GM12878 (cell line): Measurements from ENCODE around the gene ZDHHC19. TPM values are rescaled to one million over a fixed set of nuclear protein-coding genes. Genes with fewer than 3 reads are reported as not detected.

Experiments used
- ATAC-seq: fragments of 200-7000 bp; cut with Tn5 transposase; 3 replicates; pipeline ENCODE4 v1.9.1; 2020; ENCODE audit warnings: mild to moderate bottlenecking, moderate library complexity
- BruUV-seq: library from RNA; stranded (reverse); fragments of 400-500 nt; replicated peaks from 2 replicates; lab custom pipeline; 2021; lab: Mats Ljungman, UMichigan
- CTCF ChIA-PET: fragments of 300-600 bp; sonication (Branson Sonifier 250); formaldehyde crosslinking; extraction: SDS; loops from one replicate; lab custom pipeline; 2021; ENCODE audit warnings: inconsistent platforms; lab: Yijun Ruan, JAX
- POLR2A ChIA-PET: fragments of 350-600 bp; formaldehyde crosslinking; extraction: SDS; loops from one replicate; lab custom pipeline; 2021; ENCODE audit warnings: inconsistent platforms; lab: Charles Lee
- RAD21 ChIA-PET: fragments of 300-600 bp; sonication (Branson Sonifier 250); formaldehyde crosslinking; loops from one replicate; lab custom pipeline; 2023; ENCODE audit warnings: antibody characterized with exemption; ENCODE audit not compliant: unreplicated experiment; lab: Charles Lee
- SMC1A ChIA-PET: fragments of 300-600 bp; sonication (Branson Sonifier 250); formaldehyde crosslinking; loops from one replicate; lab custom pipeline; 2023; ENCODE audit not compliant: unreplicated experiment, uncharacterized antibody; lab: Charles Lee
- DNase-seq: peaks from one replicate; pipeline ENCODE4 v3.0.0-alpha.2; 2011; ENCODE audit warnings: low read depth, low spot score
- FAIRE-seq: peaks from 3 replicates; lab custom pipeline; 2011; peaks lifted over from hg19 to GRCh38; lab: Jason Lieb, UNC
- H2AFZ ChIP-seq: 2 replicates; pipeline ENCODE4 v1.6.0; 2011; ENCODE audit warnings: low read depth, low read length, control low read depth; ENCODE audit not compliant: control insufficient read depth
- H3K27ac ChIP-seq: 2 replicates; pipeline ENCODE4 v1.5.1; 2011; ENCODE audit warnings: control low read depth; ENCODE audit not compliant: control insufficient read depth, insufficient read depth
- H3K27me3 ChIP-seq, 2 experiments: replicated peaks in 1 of 2; 2 replicates each; pipeline versions ENCODE4 v1.6.0 to v1.6.1; 2011; ENCODE audit warnings: low read length in 1 of 2; ENCODE audit not compliant: control insufficient read depth in 2 of 2, insufficient read depth in 2 of 2
- H3K36me3 ChIP-seq, 2 experiments: 2 replicates each; pipeline ENCODE4 v1.5.1; 2011; ENCODE audit warnings: low read length in 1 of 2; ENCODE audit not compliant: control insufficient read depth in 2 of 2, insufficient read depth in 2 of 2
- H3K4me1 ChIP-seq: 2 replicates; pipeline ENCODE4 v1.6.1; 2011; ENCODE audit warnings: mild to moderate bottlenecking, low read length, moderate library complexity, mixed read lengths; ENCODE audit not compliant: control insufficient read depth, insufficient read depth
- H3K4me2 ChIP-seq: 2 replicates; pipeline ENCODE4 v1.6.0; 2011; ENCODE audit warnings: control low read depth; ENCODE audit not compliant: control insufficient read depth, insufficient read depth
- H3K4me3 ChIP-seq: fragments of 200-600 bp; sonication (generic); 2 replicates; pipeline ENCODE4 v1.5.1; 2016
- H3K79me2 ChIP-seq: 2 replicates; pipeline ENCODE4 v1.6.0; 2011; ENCODE audit warnings: low read length; ENCODE audit not compliant: control insufficient read depth, insufficient read depth
- H3K9ac ChIP-seq: 2 replicates; pipeline ENCODE4 v1.8.0; 2011; ENCODE audit warnings: low read length, control low read depth, mixed read lengths; ENCODE audit not compliant: control insufficient read depth, insufficient read depth
- H3K9me3 ChIP-seq: replicated peaks from 3 replicates; pipeline ENCODE4 v1.5.1; 2011; ENCODE audit warnings: mild to moderate bottlenecking, low read length; ENCODE audit not compliant: control insufficient read depth, insufficient read depth
- H4K20me1 ChIP-seq: 2 replicates; pipeline ENCODE4 v1.6.0; 2011; ENCODE audit not compliant: control insufficient read depth, insufficient read depth
- BACH1 ChIP-seq: fragments of 450-650 bp; IDR thresholded peaks from 2 replicates; pipeline ENCODE4 v1.6.1; 2017; ENCODE audit warnings: mild to moderate bottlenecking, borderline replicate concordance
- EED ChIP-seq: sonication (generic); IDR thresholded peaks from 2 replicates; pipeline ENCODE4 v1.6.1; 2016; ENCODE audit warnings: antibody characterized with exemption, low read depth
- NFYA ChIP-seq: IDR thresholded peaks from 2 replicates; pipeline ENCODE4 v1.6.1; 2011; ENCODE audit warnings: low read depth, mild to moderate bottlenecking, low read length, improper control_type of control experiment, borderline replicate concordance
- RB1 ChIP-seq: fragments of 450-650 bp; formaldehyde crosslinking; IDR thresholded peaks from 2 replicates; pipeline ENCODE4 v1.6.1; 2017; ENCODE audit warnings: mild to moderate bottlenecking, borderline replicate concordance
- STAT1 ChIP-seq: fragments of 450-650 bp; conservative IDR thresholded peaks from 2 replicates; pipeline ENCODE4 v1.6.1; 2014; ENCODE audit warnings: antibody characterized with exemption, mild to moderate bottlenecking
- WRNIP1 ChIP-seq: IDR thresholded peaks from 2 replicates; pipeline ENCODE4 v1.6.1; 2011; ENCODE audit warnings: low read depth, low read length, improper control_type of control experiment, borderline replicate concordance
- ZNF622 ChIP-seq: fragments of 450-650 bp; IDR thresholded peaks from 2 replicates; pipeline ENCODE4 v1.6.1; 2017; ENCODE audit warnings: mild to moderate bottlenecking, inconsistent platforms
- WGBS: methylation state at CpG from one replicate; pipeline ENCODE4 v1.1.6; 2016; ENCODE audit warnings: low lambda C conversion rate; ENCODE audit not compliant: insufficient replicate concordance, insufficient coverage; ENCODE audit errors: missing lambda C conversion rate; 5-methylcytosine and 5-hydroxymethylcytosine counted together
- in situ Hi-C: fragments of 300-500 bp; cut with MboI; formaldehyde crosslinking; loops from 9 replicates; pipeline ENCODE4 v1.14.3; 2018; ENCODE audit warnings: mixed read lengths
- intact Hi-C: fragments of 100-400 bp; cut with micrococcal nuclease; formaldehyde crosslinking; loops from one replicate; pipeline ENCODE4 v1.14.2; 2022; ENCODE audit not compliant: unreplicated experiment
- polyA plus RNA-seq, 11 experiments: library from polyadenylated mRNA; depleted of rRNA in 4 of 11; unstranded in 6 of 11; stranded (reverse) in 5 of 11; fragments of >200 nt; fragmentation: Nextera tagmentation in 4 of 11; fragmentation: Illumina TruSeq in 1 of 11; extraction: Ambion mirVana in 4 of 11; extraction: Trizol in 1 of 11; gene quantifications; 1 replicate in 1 of 11; 2 replicates in 10 of 11; pipeline versions ENCODE4 v1.2.1 to v1.2.3, GENCODE V29; 2011 to 2016; ENCODE audit warnings: inconsistent platforms in 2 of 11, missing spikeins in 2 of 11, low read depth in 1 of 11
- total RNA-seq, 4 experiments: library from RNA; depleted of rRNA in 3 of 4; stranded (reverse); fragments of >200 nt in 3 of 4; fragmentation: Illumina TruSeq in 1 of 4; extraction: Trizol in 1 of 4; gene quantifications; 2 replicates each; pipeline versions ENCODE4 v1.2.1 to v1.2.3, GENCODE V29; 2013 to 2021

The ZDHHC19 gene
- total and polyA plus RNA-seq, 10 of the 15 experiments (the other 5 are each of a cell fraction or from before 2014, with no cell fraction given), result 0.26 TPM; not detected in 9

- intact Hi-C loops, result loop anchor here (10.0 kb wide), 1 partner anchor 285 kb away; the partner anchor contains the start of gene TNK2
- no peak for ATAC-seq
- no peak for DNase-seq
- Histone ChIP-seq H3K4me3 (no peak overlapping the region), H2AFZ (0 out of 2 replicates have a peak overlapping the region, but pooled peaks have one; percentile 10), H4K20me1 (no peaks in the 10 kb centered on the region), H3K27ac (no peak overlapping the region), H3K36me3 (no peaks in the 10 kb centered on the region), H3K4me2 (no peak overlapping the region), H3K4me1 (peaks cover 66% of the 10 kb centered on the region), H3K9ac (0 out of 2 replicates have a peak overlapping the region, but pooled peaks have one; percentile 9), H3K27me3 (no peaks in the 10 kb centered on the region), H3K9me3 (no peaks in the 10 kb centered on the region), H3K79me2 (no peaks in the 10 kb centered on the region; the same call in 1 of the 2 replicates)
- WGBS, result 44% methylated on average over 16 of the region's 16 CpGs
- no peak for TF ChIP-seq RB1
- no peak for TF ChIP-seq ZNF622
- no peak for TF ChIP-seq WRNIP1
- no peak for TF ChIP-seq BACH1
- TF ChIP-seq EED, result 0 out of 2 replicates have a peak, but pooled peaks have one; percentile 10
- TF ChIP-seq NFYA, result no peak
- no peak for TF ChIP-seq STAT1
- ChIA-PET CTCF (interaction anchor here (1.0 to 6.6 kb wide), 2 partner anchors 98 to 117 kb away, joined by 3 to 121 read pairs; no protein-coding TSS in a partner anchor), RAD21 (interaction anchor here (0.8 to 6.5 kb wide), 5 partner anchors 9 to 116 kb away, joined by 3 to 113 read pairs (median 3); no protein-coding TSS in a partner anchor), POLR2A (interaction anchor here (0.8 to 6.1 kb wide), 4 partner anchors 9 to 111 kb away, joined by 3 to 61 read pairs (median 6); no protein-coding TSS in a partner anchor), SMC1A (interaction anchor here (0.9 to 8.2 kb wide), 3 partner anchors 8 to 114 kb away, joined by 3 to 108 read pairs (median 77); no protein-coding TSS in a partner anchor)
- no peak for FAIRE-seq
- BruUV-seq, result no TSS peak
- in situ Hi-C loops, result loop anchor here (5.0 kb wide), 1 partner anchor 112 kb away; no protein-coding TSS in a partner anchor
Measured at GRCh38 chr3:196189566-196190347, 21.4 kb downstream of the ZDHHC19 start.
